ENCODE measurements around the gene PGPEP1. TPM values are rescaled to one million over a fixed set of nuclear protein-coding genes. Genes with fewer than 3 reads are reported as not detected.

The PGPEP1 gene
- polyA plus RNA-seq, 1 of the 3 experiments (the other 2 are of a cell fraction), result 13.8 TPM

GRCh38 chr19:18297308-18297707, 43.1 kb upstream of the PGPEP1 start:
- TF ChIP-seq NFIC (IDR thresholded peaks at IDR 0.05; ENCODE audit: borderline replicate concordance) (no peak), FOXM1 (IDR thresholded peaks at IDR 0.05; ENCODE audit: low read depth) (no peak), RFX5 (IDR thresholded peaks at IDR 0.05; ENCODE audit: low read length) (no peak), GATA2 (CRISPR knock-in tag; IDR thresholded peaks at IDR 0.05) (peak; percentile 37; the same call in 1 of the 2 replicates), RXRA (IDR thresholded peaks at IDR 0.05; ENCODE audit: borderline replicate concordance, low read depth) (no peak), PBX3 (IDR thresholded peaks at IDR 0.05) (no peak), MEF2A (IDR thresholded peaks at IDR 0.05; ENCODE audit: borderline replicate concordance, low read depth) (no peak), ELF1 (IDR thresholded peaks at IDR 0.05) (no peak), MAX (IDR thresholded peaks at IDR 0.05; ENCODE audit: low read depth) (peak; percentile 83), TEAD4 (IDR thresholded peaks at IDR 0.05; ENCODE audit: borderline replicate concordance, insufficient read depth) (no peak), EZH2phosphoT487 (IDR thresholded peaks at IDR 0.05; ENCODE audit: borderline replicate concordance, low read depth) (no peak), SMC3 (IDR thresholded peaks at IDR 0.05; ENCODE audit: low read depth, low read length) (no peak), POLR2AphosphoS5 (IDR thresholded peaks at IDR 0.05; ENCODE audit: low read depth, low read length) (no peak), MXI1 (IDR thresholded peaks at IDR 0.05; ENCODE audit: low read depth, low read length) (peak; percentile 42; the same call in 1 of the 2 replicates), EP300 (IDR thresholded peaks at IDR 0.05; ENCODE audit: borderline replicate concordance in 1 of 2, low read depth in 1 of 2, low read length in 1 of 2) (no peak), GABPA (IDR thresholded peaks at IDR 0.05; ENCODE audit: low read depth) (no peak), USF1 (IDR thresholded peaks at IDR 0.05; ENCODE audit: borderline replicate concordance, low read depth) (no peak), TCF12 (IDR thresholded peaks at IDR 0.05) (0 out of 2 replicates have a peak, but pooled peaks have one; percentile 11)
- CTCF ChIA-PET, result interaction anchor here (1.3 to 1.5 kb wide), 2 partner anchors 18 to 19 kb away, joined by 4 to 5 read pairs; no protein-coding TSS in a partner anchor
- Histone ChIP-seq H4K20me1 (ENCODE audit: insufficient read depth) (no peaks in the 10 kb centered on the region), H2AFZ (ENCODE audit: low read depth) (0 out of 2 replicates have a peak overlapping the region, but pooled peaks have one; percentile 59), H3K27me3 (ENCODE audit: insufficient read depth) (no peaks in the 10 kb centered on the region), H3F3A (replicated peaks; ENCODE audit: insufficient read depth) (peaks cover 31% of the 10 kb centered on the region), H3K9me3 (no peaks in the 10 kb centered on the region), H3K27ac (ENCODE audit: low read depth in 2 of 2, low read length in 1 of 2) (no peak overlapping the region), H3K4me2 (no peak overlapping the region), H3K36me3 (replicated peaks in 1 of 2; ENCODE audit: control insufficient read depth in 1 of 2, insufficient read depth in 2 of 2, low read length in 1 of 2) (no peaks in the 10 kb centered on the region), H3K4me1 (ENCODE audit: control insufficient read depth in 1 of 2, insufficient read depth in 2 of 2, low read depth in 1 of 2, low read length in 1 of 2) (peaks cover 18 to 19% of the 10 kb centered on the region in 2 experiments; a peak in 1 of 4 replicates), H3K79me2 (ENCODE audit: insufficient read depth) (no peaks in the 10 kb centered on the region), H3K9me2 (no peaks in the 10 kb centered on the region), H3K4me3 (ENCODE audit: low read depth in 2 of 2, low read length in 1 of 2) (no peak overlapping the region), H3K9ac (no peak overlapping the region)
- POLR2A ChIA-PET, result interaction anchor here (0.9 to 1.6 kb wide), 2 partner anchors 17 to 25 kb away, joined by 3 to 14 read pairs; partner anchors contain the start of gene JUND
- DNase-seq, result no peak
- WGBS (ENCODE audit: low lambda C conversion rate), result 62% methylated on average over 4 of the region's 4 CpGs

Measured in SK-N-SH (cell line).